ENCODE data around the gene RAMACL. TPM values are rescaled to one million over a fixed set of nuclear protein-coding genes. Genes with fewer than 3 reads are reported as not detected.

RAMACL gene
- total RNA-seq, 1 donor from 2014 or later = 6.6 TPM

DNA sequence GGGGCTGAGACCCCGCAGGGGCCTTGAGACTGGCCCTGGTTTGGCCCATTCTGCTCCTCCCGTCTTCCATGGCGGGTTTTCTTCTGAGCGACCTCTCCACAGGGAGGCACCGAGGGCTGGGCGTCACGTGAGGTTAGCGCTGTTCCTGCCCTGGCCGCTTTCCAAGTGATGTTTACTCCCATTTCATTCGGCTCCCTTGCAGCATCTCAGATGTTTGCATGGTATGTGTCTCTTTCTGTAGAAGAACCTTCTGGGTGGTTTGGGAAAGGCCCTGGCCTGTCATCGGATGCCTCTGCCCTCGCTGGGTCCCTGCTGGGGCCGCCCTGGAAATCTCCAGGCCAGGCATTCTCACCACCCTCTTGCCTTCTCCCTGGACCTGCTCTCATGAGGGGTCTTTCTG, 17.3 kb downstream of the RAMACL start:
- ATAC-seq = no peak
- TF ChIP-seq CTCF (IDR thresholded peaks at IDR 0.05) = no peak
- no peak overlapping the region for H3K27ac ChIP-seq
- no peaks in the 10 kb centered on the region for H3K27me3 ChIP-seq (ENCODE audit: low read depth)
- H3K4me3 ChIP-seq = no peak overlapping the region
- H3K4me1 ChIP-seq = peaks cover 30% of the 10 kb centered on the region
- no peak for DNase-seq
- peaks cover 18% of the 10 kb centered on the region for H3K36me3 ChIP-seq
- intact Hi-C loops (cut with DNase I) = no loop called here
- no peaks in the 10 kb centered on the region for H3K9me3 ChIP-seq

DNA sequence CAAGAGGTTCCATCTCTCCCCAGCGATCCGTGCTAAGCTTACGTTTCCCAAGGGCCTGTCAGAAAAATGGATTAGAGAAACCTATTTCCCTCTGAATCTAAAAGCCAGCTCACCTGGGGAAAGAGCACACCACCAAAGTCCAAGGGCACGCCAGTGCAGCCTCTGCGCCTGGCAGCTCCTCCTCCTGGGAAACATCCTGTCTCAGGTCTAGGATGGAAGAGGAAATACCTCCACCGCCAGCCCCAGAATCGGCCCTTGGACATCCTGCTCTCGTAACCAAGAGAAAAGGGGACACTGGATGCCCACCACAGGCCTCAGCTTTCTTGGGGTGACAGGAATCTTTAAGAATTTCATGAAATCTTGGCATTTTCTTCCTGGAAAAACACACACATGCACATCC, 18.7 kb downstream of the RAMACL start:
- Histone ChIP-seq H3K27me3 (ENCODE audit: low read depth) (no peaks in the 10 kb centered on the region), H3K4me1 (peaks cover 25% of the 10 kb centered on the region), H3K4me3 (no peak overlapping the region), H3K36me3 (peaks cover 27% of the 10 kb centered on the region), H3K9me3 (no peaks in the 10 kb centered on the region), H3K27ac (no peak overlapping the region)
- no peak for TF ChIP-seq CTCF (IDR thresholded peaks at IDR 0.05)
- intact Hi-C loops (cut with DNase I) = no loop called here
- DNase-seq (no peak), ATAC-seq (no peak)

- DNase-seq (no peak), ATAC-seq (peak in 1 of 2 donors; percentile 27)
- H3K4me3 ChIP-seq = no peak overlapping the region
- no peak overlapping the region for H3K27ac ChIP-seq
- peaks cover 23% of the 10 kb centered on the region for H3K4me1 ChIP-seq
- no peaks in the 10 kb centered on the region for H3K27me3 ChIP-seq (ENCODE audit: low read depth)
- intact Hi-C loops (cut with DNase I) = no loop called here
- no peak for TF ChIP-seq CTCF (IDR thresholded peaks at IDR 0.05)
- no peaks in the 10 kb centered on the region for H3K9me3 ChIP-seq
- H3K36me3 ChIP-seq = peaks cover 27% of the 10 kb centered on the region
Measured at GRCh38 chr6:166567107-166567506, 19.4 kb downstream of the RAMACL start.

- ATAC-seq (peak in 1 of 2 donors; percentile 21), DNase-seq (no peak)
- intact Hi-C loops (cut with DNase I) = no loop called here
- H3K36me3 ChIP-seq = peaks cover 27% of the 10 kb centered on the region
- no peaks in the 10 kb centered on the region for H3K9me3 ChIP-seq
- no peak overlapping the region for H3K27ac ChIP-seq
- H3K4me1 ChIP-seq = peaks cover 19% of the 10 kb centered on the region
- no peak overlapping the region for H3K4me3 ChIP-seq
- H3K27me3 ChIP-seq (ENCODE audit: low read depth) = no peaks in the 10 kb centered on the region
- no peak for TF ChIP-seq CTCF (IDR thresholded peaks at IDR 0.05)
Measured at GRCh38 chr6:166566026-166567011, 20.2 kb downstream of the RAMACL start.

DNA sequence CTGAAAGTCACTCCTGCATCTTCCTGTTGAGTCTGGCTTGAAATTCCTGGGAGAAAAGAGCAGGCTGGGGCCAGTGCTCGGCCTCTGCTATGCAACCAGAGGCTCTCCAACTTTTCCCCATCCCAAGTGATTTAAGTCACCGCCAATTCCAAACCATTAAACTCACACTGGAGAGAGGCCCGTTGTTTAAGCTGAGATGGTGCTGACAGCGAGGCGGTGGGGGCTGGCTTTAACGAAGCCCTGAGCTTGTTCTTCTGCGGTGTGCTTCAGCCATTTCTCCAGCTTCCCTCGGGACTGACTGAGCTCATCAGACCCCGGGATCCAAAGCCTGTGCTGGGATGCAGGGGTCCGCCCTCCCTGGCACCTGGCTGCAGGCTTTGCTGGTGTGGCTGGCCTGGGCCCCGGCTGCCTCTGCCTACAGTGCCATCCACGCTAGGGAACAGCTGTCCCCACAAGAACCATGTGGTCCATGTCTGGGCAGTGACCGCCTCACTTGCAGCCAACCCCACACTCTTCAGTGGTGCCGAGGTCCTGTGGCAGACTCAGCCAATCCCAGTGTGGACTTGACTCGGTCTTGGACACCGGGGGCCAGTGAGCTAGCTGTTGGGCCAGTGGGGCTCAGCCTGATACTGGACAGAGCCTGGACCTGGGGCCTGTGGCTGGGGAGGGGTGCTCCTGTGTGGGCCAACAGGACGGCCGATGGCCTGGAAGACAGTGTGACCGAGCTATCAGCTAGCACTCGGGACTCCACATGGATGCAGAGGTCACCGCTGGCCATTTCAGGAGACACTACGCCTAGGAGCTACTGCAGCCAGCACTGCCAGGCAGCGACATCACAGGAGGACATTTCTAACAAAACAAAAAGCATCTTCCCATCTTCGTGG, 21.2 kb downstream of the RAMACL start:
- no peaks in the 10 kb centered on the region for H3K9me3 ChIP-seq
- H3K36me3 ChIP-seq = peaks cover 27% of the 10 kb centered on the region
- ATAC-seq = no peak
- no peaks in the 10 kb centered on the region for H3K27me3 ChIP-seq (ENCODE audit: low read depth)
- H3K4me1 ChIP-seq = peaks cover 19% of the 10 kb centered on the region
- intact Hi-C loops (cut with DNase I) = no loop called here
- H3K27ac ChIP-seq = no peak overlapping the region
- DNase-seq = no peak
- no peak overlapping the region for H3K4me3 ChIP-seq
- no peak for TF ChIP-seq CTCF (IDR thresholded peaks at IDR 0.05)
